Measurements from ENCODE around the gene KAZN.

KAZN gene

DNA sequence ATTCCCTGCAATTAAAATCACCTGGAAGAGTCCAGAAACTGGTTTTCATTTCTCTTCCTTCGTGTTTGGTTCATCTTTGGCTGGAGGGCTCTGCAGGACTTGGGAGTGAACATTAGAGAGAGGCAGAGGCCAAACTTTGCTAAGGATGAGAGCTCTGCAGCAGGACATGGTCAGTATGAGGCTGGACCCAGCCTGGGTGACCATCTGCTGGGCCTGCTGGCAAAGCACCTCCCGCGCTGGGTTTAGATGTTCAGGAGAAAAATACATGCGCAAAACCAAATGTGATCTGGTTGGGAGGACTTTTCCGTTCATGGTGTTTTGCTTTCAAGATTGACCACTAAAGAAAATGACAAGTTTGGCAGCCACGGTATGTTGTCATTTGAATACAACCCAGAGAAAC is 15.9 kb downstream of the KAZN start:
- DNase-seq: no peak
- ATAC-seq: no peak

- no peak for ATAC-seq
- DNase-seq: no peak
Measured at GRCh38 chr1:14615549-14616218, 17.2 kb downstream of the KAZN start.

GRCh38 chr1:14616632-14617396 is 18.3 kb downstream of the KAZN start:
- DNase-seq (no peak), ATAC-seq (no peak)

DNA sequence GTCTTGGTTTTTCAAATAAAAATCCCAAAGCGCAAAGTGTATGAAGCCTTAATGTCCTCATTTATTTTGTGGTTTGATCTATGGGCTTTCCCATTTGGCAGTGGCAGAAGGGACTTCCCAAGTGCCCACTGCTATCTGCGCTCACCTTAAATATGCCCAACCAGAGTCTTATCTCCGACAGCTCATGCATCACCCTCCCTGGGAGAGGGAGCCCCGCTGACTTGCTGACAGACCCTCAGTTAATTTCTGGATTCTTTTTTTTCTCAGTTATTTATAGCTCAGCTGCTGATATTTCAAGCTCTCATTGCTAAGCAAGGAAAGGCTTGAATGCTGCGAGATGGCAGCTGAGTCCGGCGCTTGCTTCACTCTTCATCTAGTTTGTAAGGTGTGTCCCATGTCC is 19.3 kb downstream of the KAZN start:
- DNase-seq: no peak
- ATAC-seq: no peak

DNA sequence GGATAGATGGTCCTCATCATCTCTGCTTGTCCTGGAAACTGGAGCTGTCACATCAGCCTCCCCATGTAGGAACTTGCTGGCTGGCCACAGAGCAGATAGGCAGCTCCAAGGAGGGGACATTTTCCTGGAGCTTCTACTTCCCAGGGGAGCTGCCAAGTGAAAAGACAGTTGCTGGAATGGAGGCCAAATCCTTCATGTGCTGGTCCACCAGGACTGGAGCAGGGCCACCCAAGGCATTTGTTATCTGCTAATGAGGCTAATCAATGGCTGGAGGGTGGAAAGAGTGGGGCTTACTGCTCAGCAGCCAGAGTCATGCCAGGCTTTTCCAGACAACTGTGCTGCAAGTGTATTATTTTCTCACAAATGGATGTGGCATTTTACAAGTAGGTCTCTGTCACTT is 22.5 kb downstream of the KAZN start:
- ATAC-seq (no peak), DNase-seq (no peak)

DNA sequence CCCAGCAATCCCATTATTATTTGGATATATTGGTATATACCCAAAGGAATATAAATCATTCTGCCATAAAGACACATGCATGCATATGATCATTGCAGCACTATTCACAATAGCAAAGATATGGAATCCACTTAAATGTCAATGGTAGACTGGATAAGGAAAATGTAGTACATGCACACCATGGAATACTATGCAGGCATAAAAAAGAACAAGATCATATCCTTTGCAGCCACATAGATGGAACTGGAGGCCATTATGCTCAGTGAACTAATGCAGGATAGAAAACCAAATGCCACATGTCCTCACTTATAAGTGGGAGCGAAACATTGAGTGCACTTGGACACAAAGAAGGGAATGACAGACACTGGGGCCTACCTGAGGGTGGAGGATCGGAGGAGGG is 24.6 kb downstream of the KAZN start:
- ATAC-seq (no peak), DNase-seq (no peak)

DNA sequence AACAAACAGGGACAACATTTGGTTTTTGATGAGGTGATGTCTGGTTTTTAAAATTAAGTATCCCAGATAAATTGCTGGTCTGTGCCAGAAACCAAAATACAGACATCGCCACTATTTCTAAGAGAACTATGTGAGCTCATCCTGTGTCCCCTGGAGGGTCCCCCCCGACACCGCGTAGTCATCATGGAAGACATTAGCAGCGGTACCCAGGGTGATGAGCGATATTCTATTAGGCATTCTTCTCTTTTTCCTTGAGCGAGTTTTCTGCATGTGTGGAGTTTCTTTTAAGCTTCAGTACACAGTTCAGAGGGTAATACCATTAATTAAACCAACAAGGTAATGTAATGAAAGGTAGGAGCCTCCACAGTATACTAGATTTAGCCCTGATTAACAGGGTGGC is 26.5 kb downstream of the KAZN start:
- ATAC-seq: no peak
- DNase-seq: no peak

DNA sequence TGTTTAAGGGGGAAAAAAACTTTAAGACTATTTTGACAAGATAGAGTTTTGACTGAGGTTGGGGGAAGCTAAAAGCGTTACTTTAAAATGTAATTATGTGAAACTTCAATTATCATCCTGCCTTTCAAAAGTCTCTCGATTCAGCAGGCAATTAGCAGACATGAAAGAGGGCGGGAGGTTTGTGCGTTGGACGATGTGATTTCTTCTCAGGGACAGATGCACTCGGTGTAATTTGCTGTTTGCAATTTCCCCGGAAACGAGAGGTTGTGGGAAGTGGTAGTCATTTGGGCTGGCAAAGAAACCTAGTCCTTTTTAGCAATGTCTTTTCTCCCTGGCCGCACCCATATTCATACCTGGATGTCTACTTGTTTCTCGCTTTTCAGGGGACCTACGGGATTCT is 27.1 kb downstream of the KAZN start:
- ATAC-seq (no peak), DNase-seq (no peak)

- ATAC-seq (no peak), DNase-seq (no peak)
Measured at GRCh38 chr1:14625996-14626395, 27.5 kb downstream of the KAZN start.

DNA sequence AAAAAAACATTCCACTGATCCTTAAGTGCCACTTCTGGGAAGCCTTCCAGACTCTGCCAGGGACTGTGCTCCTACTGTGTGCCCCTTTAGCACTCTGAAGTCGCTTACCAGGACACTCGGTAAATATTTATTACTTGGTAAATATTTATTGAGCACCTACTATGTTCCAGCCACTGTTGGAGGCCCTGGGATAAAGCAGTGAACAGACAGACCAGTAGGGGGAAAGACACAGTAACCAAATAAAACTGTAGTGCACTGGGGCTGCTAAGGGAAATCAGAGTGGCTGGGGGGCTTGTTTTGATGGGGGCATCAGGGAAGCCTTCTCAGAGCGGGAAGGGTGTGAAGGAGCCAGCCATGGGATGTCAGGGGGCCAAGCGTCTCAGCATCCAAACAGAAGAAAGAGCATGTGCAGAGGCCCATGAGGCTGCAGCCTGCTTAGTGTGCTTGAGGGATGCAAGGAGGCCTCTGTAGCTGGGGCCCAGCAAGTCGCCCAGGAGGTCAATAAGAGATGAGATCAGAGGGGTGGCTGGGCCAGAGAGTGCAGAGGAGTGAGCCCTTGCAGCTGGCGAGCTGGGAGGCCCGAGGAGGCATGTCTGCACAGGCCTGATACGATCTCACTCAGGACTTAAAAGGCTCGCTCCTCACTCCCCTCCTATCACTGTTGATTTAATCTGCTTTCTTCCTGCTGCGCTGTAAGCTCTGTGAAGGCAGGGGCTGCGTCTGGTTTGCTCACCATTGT is 28.6 kb downstream of the KAZN start:
- DNase-seq: no peak
- ATAC-seq: no peak

DNA sequence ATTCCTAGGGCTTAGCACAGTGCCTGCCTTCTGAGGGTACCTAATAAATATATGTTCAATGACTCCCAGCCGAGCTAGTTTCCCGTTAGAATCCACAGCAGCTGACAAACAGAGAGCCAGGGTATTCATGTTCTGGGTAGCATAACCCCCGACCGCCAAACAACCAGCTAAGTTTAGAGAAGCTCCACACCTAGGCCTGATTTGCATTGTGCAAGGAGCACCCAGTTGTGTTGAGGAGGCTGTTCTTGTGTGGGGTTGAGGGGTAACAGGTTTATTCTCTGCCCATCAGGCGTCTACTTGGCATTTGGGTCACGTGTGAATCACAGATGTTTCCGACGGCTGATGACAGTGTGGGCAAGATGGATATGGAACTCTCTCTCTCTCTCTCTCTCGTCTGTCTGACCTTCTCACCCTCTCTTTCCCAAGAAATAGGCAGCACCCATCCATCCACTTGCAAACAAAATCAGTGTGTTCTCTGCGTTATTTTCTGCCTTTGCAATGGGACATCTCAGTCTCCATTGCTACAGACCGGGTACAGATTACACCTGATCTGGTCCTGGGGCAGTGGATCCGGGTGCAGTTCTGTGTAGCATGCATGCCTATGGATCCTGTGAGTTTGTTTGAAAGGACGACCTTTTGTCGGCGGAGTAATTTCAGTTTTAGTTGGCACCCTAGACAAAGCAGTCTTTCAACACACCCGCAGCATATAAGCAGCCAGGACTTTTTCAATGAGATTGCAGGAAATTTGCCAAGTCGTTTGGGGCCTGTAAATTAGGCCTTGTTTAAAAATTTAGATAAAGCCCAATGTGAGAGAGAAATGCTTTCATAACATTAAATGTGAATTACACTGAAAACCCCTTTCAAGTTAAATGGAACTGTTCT is 29.4 kb downstream of the KAZN start:
- no peak for ATAC-seq
- no peak for DNase-seq

DNA sequence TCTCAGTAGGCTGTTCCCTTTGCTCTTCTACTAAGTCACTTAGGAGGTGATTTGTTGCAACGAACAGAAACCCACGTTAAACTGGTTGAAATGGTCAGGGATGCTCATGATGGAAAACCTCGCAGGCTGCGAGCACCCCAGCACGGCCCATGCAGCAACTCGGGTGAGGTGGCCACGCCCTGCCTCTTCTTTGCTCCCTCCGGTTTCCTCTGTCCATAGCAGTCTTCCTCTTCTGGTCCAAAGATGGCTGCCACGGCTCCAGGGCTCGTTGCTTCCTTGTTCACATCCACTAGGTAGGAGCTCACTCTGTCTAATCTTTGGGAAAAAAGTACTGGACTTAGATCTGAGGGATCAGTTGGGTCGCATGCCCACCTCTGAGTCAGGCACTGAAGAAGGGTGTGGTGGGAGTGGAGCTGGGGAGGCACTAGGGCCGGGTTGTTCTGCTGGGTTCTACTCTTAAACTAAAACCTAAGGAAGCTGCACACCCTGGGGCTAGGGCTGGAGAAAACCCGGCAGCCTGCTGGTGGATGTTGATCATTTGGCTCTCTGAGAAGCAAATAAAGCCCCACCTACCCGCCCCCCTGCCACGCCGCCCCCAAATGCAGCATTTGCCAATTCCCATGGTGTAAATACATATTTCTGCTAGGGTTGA is 31.0 kb downstream of the KAZN start:
- DNase-seq (no peak), ATAC-seq (no peak)

DNA sequence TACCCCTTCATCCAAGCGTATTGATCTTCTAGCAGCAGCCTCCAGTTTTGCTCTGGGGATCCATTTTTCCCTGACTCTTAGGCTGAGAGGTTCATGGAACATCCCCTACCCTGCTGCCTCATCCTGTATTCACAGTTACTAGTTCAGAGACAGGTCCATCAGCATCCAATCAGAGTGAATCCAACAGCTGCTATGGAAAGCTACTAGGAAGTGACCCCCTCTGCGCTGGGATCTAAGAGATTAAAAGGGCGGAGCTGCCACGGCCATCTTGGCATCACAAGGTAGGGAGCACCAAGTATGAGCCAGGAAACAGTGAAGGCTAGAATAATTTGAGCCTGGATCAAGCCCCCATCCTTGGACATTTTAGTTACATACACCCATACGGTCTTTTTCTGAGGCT is 32.5 kb downstream of the KAZN start:
- ATAC-seq (no peak), DNase-seq (no peak)

- DNase-seq (no peak), ATAC-seq (no peak)
Measured at GRCh38 chr1:14631421-14631820, 32.9 kb downstream of the KAZN start.

- ATAC-seq (no peak), DNase-seq (no peak)
Measured at GRCh38 chr1:14634486-14634885, 36.0 kb downstream of the KAZN start.

DNA sequence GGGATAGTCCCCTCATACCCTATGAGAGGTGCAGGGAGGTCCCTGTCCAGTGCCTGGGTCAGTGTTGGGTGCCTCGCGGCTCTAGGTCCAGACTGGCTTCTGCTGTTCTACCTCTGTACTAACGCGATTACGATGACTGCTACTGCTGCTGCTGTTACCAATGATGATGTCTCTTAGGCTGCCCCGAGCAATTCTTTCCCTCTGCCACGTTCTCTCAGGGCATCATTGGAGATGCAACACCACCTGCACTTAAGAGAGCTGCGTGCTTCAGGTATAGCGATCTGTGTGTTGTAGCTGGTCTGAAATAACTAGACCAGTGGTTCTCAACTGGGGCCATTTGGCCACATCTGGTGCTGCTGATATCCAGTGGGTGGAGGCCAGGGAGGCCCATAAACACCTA is 36.9 kb downstream of the KAZN start:
- DNase-seq (no peak), ATAC-seq (no peak)

DNA sequence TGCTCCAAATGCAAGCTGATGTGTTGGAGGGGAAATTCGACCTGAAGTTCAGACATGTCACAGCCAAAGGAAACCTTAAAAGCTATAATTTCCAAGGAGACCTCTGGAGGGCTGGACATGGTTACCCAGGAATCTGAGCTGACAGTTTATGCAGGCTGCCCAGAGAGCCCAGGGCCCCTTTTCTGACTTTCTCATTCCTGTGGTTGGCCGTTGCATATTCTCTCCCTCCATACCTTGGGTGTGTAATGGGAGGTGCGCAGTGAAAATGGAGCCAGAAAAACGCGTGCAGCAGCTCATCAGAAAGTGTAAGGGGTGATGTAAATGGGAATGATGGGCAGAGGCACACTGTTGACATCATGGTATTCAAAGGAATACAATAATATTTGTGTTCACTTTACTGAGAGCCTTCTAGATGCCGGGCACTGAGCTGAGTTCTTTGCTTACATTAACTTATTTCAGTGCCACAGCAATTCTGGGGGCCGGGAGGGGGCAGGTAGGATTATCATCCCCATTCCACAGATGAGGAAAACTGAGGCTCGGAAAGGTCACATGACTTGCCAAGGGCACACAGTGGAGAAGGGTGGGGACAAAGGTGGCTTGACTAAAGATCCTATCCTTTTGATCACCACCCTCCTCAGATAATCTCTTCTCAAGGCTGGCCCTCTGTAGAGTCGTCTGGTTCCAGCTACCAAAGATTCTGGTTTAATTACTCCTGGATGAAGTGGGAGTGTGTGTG is 38.6 kb downstream of the KAZN start:
- DNase-seq: no peak
- no peak for ATAC-seq

DNA sequence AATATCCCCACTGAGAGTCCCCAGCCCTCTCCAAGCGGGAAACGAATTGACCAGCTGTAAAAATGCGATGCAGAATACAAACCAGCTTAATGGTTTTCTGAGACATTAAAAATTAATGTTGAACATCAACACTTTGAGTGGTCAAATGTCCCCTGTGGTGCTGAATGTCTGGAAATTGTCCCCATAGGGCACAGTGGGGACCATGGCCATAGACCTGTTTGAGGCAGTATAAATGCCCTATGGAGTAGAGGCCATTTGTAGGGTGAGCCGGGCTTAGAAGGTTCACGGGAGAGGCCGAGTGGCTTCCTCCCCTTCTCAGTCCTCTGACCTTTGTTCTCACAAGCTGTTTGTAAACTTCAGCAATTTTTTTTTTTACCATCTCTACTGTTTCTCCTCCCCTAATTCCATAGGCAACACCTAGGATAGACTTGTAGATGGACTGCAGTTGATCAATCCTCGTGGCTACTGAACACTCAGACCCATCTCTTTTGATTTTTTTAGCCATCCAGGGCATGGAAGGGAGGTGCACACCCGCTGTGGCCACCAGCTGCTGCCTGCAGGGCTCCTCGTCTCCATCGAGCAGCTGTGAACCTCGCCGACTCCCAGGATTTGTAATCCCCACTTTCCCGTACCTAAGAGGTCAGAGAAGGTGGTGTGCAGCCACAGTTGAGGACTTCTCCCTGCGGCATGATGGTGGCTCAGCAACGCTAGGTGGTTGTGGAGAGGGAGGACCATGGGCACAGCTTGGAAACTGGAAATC is 41.0 kb downstream of the KAZN start:
- no peak for ATAC-seq
- DNase-seq: no peak

DNA sequence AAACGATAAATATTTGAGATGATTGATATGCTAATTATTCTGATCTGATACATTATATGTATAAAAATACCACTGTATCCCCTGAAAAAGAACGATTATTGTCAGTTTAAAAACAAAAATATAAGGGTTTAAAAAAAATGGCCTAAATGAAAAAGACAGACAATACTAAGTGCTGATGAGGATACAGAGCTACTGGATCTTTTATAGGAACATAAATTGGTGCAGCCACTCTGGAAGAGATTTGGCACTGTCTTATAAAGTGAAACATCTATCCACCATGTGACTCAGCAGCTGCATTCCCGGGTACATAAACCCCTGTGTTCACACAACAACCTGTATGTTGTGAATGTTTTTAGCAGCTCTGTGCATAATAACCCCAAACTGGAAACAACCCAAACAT is 44.2 kb downstream of the KAZN start:
- ATAC-seq (no peak), DNase-seq (no peak)

DNA sequence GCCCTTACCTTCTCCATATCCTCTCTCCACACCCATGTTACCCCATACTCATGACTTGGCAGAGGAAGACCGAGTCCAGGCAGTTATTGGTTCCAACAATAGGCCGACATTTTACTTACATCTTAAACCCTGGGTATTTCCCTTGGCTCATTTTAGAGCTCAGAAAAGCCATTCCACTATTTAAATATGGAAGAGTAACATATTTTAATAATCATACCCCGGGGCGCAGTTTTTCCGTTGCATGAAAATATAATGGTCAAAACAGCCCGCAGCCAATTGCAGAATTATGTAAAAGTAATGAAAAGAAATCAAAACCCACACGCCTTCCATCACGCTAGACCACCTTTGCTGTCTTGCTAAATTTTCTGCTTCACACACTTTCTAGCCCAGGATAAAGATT is 48.5 kb downstream of the KAZN start:
- ATAC-seq: no peak
- DNase-seq: no peak
